ENCODE results near the gene ZNF444.
"Not testable (repeated sequence)": the region's sequence is repeated elsewhere in the genome, so short reads cannot be mapped to it uniquely, and the experiment has no call there.

Gene ZNF444

GRCh38 chr19:56191115-56191514 lies 50.0 kb downstream of the ZNF444 start:
- no peak for DNase-seq

- no peak for DNase-seq
Observed at GRCh38 chr19:56191711-56192110, 50.6 kb downstream of the ZNF444 start.

- no peak for DNase-seq
Observed at GRCh38 chr19:56193981-56194640, 53.0 kb downstream of the ZNF444 start.

- DNase-seq, result not testable (repeated sequence)
Observed at GRCh38 chr19:56197646-56198045, 56.6 kb downstream of the ZNF444 start, which contains the start of gene ZSCAN5B. TSS of gene ZSCAN5B (minus strand) at chr19:56197783. CDS start at chr19:56193052, 4,731 bp downstream.

GRCh38 chr19:56199687-56200086 lies 58.6 kb downstream of the ZNF444 start:
- no peak for DNase-seq

GRCh38 chr19:56201973-56202372 lies 60.9 kb downstream of the ZNF444 start, which contains the start of gene ZSCAN5C:
TSS of gene ZSCAN5C (plus strand) at chr19:56202273. CDS start at chr19:56205914, 3,641 bp downstream.
- DNase-seq, result no peak

- not testable (repeated sequence) for DNase-seq
Observed at GRCh38 chr19:56207581-56207980, 66.5 kb downstream of the ZNF444 start.

- DNase-seq, result no peak
Observed at GRCh38 chr19:56209091-56209490, 68.0 kb downstream of the ZNF444 start.

GRCh38 chr19:56210036-56210435 lies 68.9 kb downstream of the ZNF444 start:
- DNase-seq, result not testable (repeated sequence)

All from CD4-positive, alpha-beta T cell treated with Interleukin-6 for 4 hours (primary cell).